ENCODE results near the gene APOBEC3B. TPM values are rescaled to one million over a fixed set of nuclear protein-coding genes. Genes with fewer than 3 reads are reported as not detected.

Gene APOBEC3B
- total and polyA plus RNA-seq, 9 of the 15 experiments (the other 6 are each of a cell fraction or from before 2014, with no cell fraction given), result 5.9 to 166 (median 43.2) TPM

DNA sequence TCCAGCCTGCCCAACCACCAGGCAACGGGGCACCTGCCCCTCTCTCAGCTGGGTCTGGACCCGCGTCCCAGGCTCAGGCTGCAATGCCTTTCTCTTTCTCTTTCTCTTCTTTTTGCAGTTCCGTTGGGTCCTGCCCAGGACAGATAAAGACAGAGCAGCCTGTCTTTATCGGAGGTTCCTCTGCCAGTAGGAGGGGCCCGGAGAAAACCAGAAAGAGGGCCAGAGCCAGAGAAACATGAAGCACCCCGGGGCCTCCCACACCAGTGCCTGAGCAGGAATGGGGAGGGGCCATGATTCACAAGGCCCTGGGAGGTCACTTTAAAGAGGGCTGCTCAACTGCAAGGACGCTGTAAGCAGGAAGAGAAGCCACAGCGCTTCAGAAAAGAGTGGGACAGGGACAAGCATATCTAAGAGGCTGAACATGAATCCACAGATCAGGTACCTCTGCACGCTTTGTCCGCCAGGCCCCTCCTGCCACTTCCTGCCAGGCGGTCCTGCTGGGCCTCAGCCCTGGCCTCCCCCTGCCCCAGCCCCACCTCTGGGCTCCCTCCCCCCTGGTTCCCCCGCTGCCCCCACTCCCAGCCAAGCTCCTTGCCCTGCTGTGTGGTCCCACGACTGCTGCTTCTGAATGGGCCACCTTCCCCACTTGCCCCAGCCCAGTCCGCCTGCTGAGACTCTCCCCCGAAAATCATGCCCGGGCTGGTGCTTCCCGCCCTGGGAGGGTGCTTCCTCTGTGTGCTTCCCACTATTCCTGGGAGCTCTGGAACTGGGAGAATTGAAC is 32.0 kb downstream of the APOBEC3B start, which contains the start of gene APOBEC3C (continued):
- TF ChIP-seq ZBTB11 (CRISPR knock-in tag; IDR thresholded peaks at IDR 0.05) (peak in 1 of 3 experiments; percentile 52; a peak in 1 of 6 replicates), ZNF311 (CRISPR knock-in tag; IDR thresholded peaks at IDR 0.05) (no peak), MTA3 (IDR thresholded peaks at IDR 0.05; ENCODE audit: borderline replicate concordance) (peak; percentile 72; the same call in 1 of the 2 replicates), SREBF2 (CRISPR knock-in tag; IDR thresholded peaks at IDR 0.05) (no peak), SNIP1 (IDR thresholded peaks at IDR 0.05; ENCODE audit: low read depth) (no peak), NFIX (CRISPR knock-in tag; IDR thresholded peaks at IDR 0.05; ENCODE audit: low read depth) (no peak), NFIC (IDR thresholded peaks at IDR 0.05) (peak; percentile 52), FOXP1 (CRISPR knock-in tag; IDR thresholded peaks at IDR 0.05) (no peak), CREB3 (tag; conservative IDR thresholded peaks at IDR 0.05; ENCODE audit: low read depth) (no peak), ZNF384 (IDR thresholded peaks at IDR 0.05; ENCODE audit: low read depth, low read length) (no peak), ETV1 (tag; conservative IDR thresholded peaks at IDR 0.05; ENCODE audit: low read depth) (no peak; the same call in 1 of the 2 replicates), RAD21 (CRISPR knock-in tag; conservative IDR thresholded peaks at IDR 0.05 in 1 of 2, IDR thresholded peaks at IDR 0.05 in 1 of 2) (peak; percentile 11 to 57; a peak in 2 of 4 replicates), MAX (CRISPR knock-in tag; IDR thresholded peaks at IDR 0.05) (peak; percentile 28; the same call in 1 of the 2 replicates), ZNF324 (CRISPR knock-in tag; IDR thresholded peaks at IDR 0.05) (no peak), CGGBP1 (CRISPR knock-in tag; IDR thresholded peaks at IDR 0.05) (no peak), NCOA1 (IDR thresholded peaks at IDR 0.05; ENCODE audit: low read depth) (peak; percentile 34; the same call in 1 of the 2 replicates), TCF7L2 (IDR thresholded peaks at IDR 0.05; ENCODE audit: low read depth, low read length) (no peak)
- TF ChIP-seq, protein P1, sequence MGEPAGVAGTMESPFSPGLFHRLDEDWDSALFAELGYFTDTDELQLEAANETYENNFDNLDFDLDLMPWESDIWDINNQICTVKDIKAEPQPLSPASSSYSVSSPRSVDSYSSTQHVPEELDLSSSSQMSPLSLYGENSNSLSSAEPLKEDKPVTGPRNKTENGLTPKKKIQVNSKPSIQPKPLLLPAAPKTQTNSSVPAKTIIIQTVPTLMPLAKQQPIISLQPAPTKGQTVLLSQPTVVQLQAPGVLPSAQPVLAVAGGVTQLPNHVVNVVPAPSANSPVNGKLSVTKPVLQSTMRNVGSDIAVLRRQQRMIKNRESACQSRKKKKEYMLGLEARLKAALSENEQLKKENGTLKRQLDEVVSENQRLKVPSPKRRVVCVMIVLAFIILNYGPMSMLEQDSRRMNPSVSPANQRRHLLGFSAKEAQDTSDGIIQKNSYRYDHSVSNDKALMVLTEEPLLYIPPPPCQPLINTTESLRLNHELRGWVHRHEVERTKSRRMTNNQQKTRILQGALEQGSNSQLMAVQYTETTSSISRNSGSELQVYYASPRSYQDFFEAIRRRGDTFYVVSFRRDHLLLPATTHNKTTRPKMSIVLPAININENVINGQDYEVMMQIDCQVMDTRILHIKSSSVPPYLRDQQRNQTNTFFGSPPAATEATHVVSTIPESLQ (CRISPR knock-in tag; IDR thresholded peaks at IDR 0.05), result no peak

All from K562 (cell line).